ENCODE results near the gene COL6A3. TPM values are rescaled to one million over a fixed set of nuclear protein-coding genes. Genes with fewer than 3 reads are reported as not detected.

COL6A3 gene
- total and polyA plus RNA-seq, 9 of the 15 experiments (the other 6 are each of a cell fraction or from before 2014, with no cell fraction given): 0.07 to 4.1 (median 1.5) TPM

DNA sequence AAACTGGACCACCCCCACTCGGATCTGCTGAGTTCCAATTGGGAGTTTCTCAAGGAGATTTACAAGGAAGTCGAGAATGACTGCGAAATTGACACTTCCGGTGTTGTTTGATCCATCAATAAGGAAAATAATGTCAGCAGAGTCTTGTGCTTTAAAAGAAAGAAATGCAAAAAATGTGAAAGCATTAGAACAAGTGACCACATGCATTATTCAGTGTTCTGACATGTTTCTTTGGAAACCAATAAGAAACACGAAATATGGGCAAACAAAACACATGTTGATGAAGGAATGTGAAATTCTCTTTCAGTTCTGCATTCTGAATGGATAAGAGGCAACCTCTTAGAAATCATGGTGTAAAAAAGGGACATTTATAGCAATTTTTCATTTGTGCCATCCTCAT is 25.9 kb downstream of the COL6A3 start (continued):
- TF ChIP-seq ELF1 (tag; IDR thresholded peaks at IDR 0.05) (no peak), TAF7 (tag; IDR thresholded peaks at IDR 0.05) (no peak), YY1 (IDR thresholded peaks at IDR 0.05; ENCODE audit: borderline replicate concordance in 1 of 3, control insufficient read depth in 1 of 3, extremely low read depth in 1 of 3, insufficient read depth in 3 of 3, insufficient read length in 1 of 3, insufficient replicate concordance in 2 of 3, low read depth in 1 of 3, low read length in 2 of 3) (no peak), MXI1 (IDR thresholded peaks at IDR 0.05; ENCODE audit: low read depth, low read length) (no peak), ILK (tag; IDR thresholded peaks at IDR 0.05; ENCODE audit: borderline replicate concordance, low read depth) (no peak), CBFB (CRISPR knock-in tag; IDR thresholded peaks at IDR 0.05) (no peak)

DNA sequence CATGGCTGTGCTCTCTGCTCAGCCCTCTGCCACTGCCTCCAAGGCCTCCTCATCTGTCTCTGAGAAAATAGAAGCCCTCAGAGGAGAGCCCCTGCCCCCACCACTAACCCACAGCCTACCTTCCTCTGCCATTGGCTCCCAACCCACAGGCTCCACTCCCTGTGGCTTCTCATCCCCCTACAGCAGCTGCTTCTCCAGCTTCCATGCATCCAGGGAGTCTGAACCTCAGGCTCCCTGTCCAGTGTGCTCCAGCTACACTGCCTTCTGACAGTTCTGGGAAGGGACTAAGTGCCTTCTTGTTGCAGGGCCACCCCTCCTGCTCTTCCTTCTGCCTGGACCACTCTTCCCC is 29.3 kb downstream of the COL6A3 start:
- Histone ChIP-seq H3K4me2 (ENCODE audit: insufficient read depth, low read length) (no peak overlapping the region), H3K9ac (ENCODE audit: insufficient read depth in 1 of 2, low read depth in 2 of 2, low read length in 2 of 2) (no peak overlapping the region), H3K36me3 (ENCODE audit: control insufficient read depth, insufficient read depth, low read length) (no peaks in the 10 kb centered on the region), H2AFZ (ENCODE audit: low read depth, low read length) (no peak overlapping the region), H4K20me1 (replicated peaks; ENCODE audit: control insufficient read depth, insufficient read depth, low read length) (no peaks in the 10 kb centered on the region), H3K27me3 (ENCODE audit: control insufficient read depth in 2 of 2, insufficient read depth in 2 of 2, low read length in 2 of 2) (peaks cover 0 to 13% of the 10 kb centered on the region in 2 experiments; a peak in 2 of 5 replicates), H3K4me1 (replicated peaks in 1 of 2; ENCODE audit: control insufficient read depth in 2 of 2, insufficient read depth in 2 of 2, low read length in 2 of 2) (no peaks in the 10 kb centered on the region), H3K27ac (ENCODE audit: extremely low read depth, low read depth, low read length) (no peak overlapping the region), H3K79me2 (ENCODE audit: control insufficient read depth, insufficient read depth, low read length) (no peaks in the 10 kb centered on the region), H3K9me1 (ENCODE audit: control insufficient read depth, insufficient read depth, low read length) (no peaks in the 10 kb centered on the region), H3K4me3 (no peak overlapping the region), H3K9me3 (replicated peaks; ENCODE audit: control insufficient read depth, insufficient read depth, low read depth, low read length) (no peaks in the 10 kb centered on the region)
- POLR2A ChIA-PET: no interaction called here
- ATAC-seq: no peak
- intact Hi-C loops (cut with micrococcal nuclease) (no loop called here), in situ Hi-C loops (cut with MboI) (no loop called here)
- FAIRE-seq: no peak
- CTCF ChIA-PET (ENCODE audit: low intra/inter-chr PET ratio): no interaction called here
- no TSS peak for BruUV-seq (replicated peaks)
- DNase-seq (ENCODE audit: extremely low read depth in 1 of 4, low spot score in 3 of 4): no peak
- TF ChIP-seq NFIC (IDR thresholded peaks at IDR 0.05) (no peak), LARP7 (IDR thresholded peaks at IDR 0.05) (no peak), KLF6 (CRISPR knock-in tag; IDR thresholded peaks at IDR 0.05; ENCODE audit: borderline replicate concordance) (no peak), ZC3H11A (IDR thresholded peaks at IDR 0.05; ENCODE audit: low read depth, low read length) (no peak), BRCA1 (IDR thresholded peaks at IDR 0.05) (no peak), BRCA1 (CRISPR knock-in tag; IDR thresholded peaks at IDR 0.05) (no peak), SMAD3 (CRISPR knock-in tag; conservative IDR thresholded peaks at IDR 0.05) (no peak), PCBP1 (IDR thresholded peaks at IDR 0.05; ENCODE audit: low read depth, low read length, poor library complexity, severe bottlenecking) (no peak), GTF2F1 (IDR thresholded peaks at IDR 0.05; ENCODE audit: low read depth, low read length) (no peak)
- TF ChIP-seq, protein P1, sequence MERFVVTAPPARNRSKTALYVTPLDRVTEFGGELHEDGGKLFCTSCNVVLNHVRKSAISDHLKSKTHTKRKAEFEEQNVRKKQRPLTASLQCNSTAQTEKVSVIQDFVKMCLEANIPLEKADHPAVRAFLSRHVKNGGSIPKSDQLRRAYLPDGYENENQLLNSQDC (CRISPR knock-in tag; IDR thresholded peaks at IDR 0.05): no peak

Measured in K562 (cell line).